Endothelial cell of umbilical vein (primary cell): ENCODE data around the gene ZBTB22. TPM values are rescaled to one million over a fixed set of nuclear protein-coding genes. Genes with fewer than 3 reads are reported as not detected.

Experiments used
- BruUV-seq: library from RNA; stranded (reverse); fragments of 400-500 nt; replicated peaks from 2 replicates; lab custom pipeline; 2021; lab: Mats Ljungman, UMichigan
- CTCF ChIA-PET: fragments of 300-600, 350-600 bp; sonication (Branson Sonifier 250); formaldehyde crosslinking; loops from one replicate; lab custom pipeline; 2021; ENCODE audit warnings: antibody characterized with exemption, inconsistent platforms; lab: Charles Lee
- POLR2A ChIA-PET: fragments of 300-600, 350-600 bp; sonication (Branson Sonifier 250); formaldehyde crosslinking; loops from one replicate; lab custom pipeline; 2021; ENCODE audit warnings: antibody characterized with exemption, inconsistent platforms; lab: Charles Lee
- DNase-seq: peaks from one replicate; pipeline ENCODE4 v3.0.0-alpha.2; 2011; ENCODE audit warnings: low read depth, low spot score
- FAIRE-seq: peaks from 2 replicates; lab custom pipeline; 2011; peaks lifted over from hg19 to GRCh38; lab: Jason Lieb, UNC
- H2AFZ ChIP-seq: 2 replicates; pipeline ENCODE4 v1.6.0; 2012; ENCODE audit warnings: low read depth, low read length, control low read depth, inconsistent platforms
- H3K27ac ChIP-seq: 2 replicates; pipeline ENCODE4 v1.5.1; 2011; ENCODE audit warnings: low read depth, mild to moderate bottlenecking, control low read depth, low read length, moderate library complexity; ENCODE audit not compliant: insufficient read depth
- H3K27me3 ChIP-seq, 2 experiments: 2 replicates each; pipeline versions ENCODE4 v1.6.0 to v1.6.1; 2011; ENCODE audit warnings: low read length in 2 of 2, mixed read lengths in 1 of 2; ENCODE audit not compliant: control insufficient read depth in 2 of 2, insufficient read depth in 2 of 2
- H3K36me3 ChIP-seq, 2 experiments: 2 replicates in 1 of 2; 3 replicates in 1 of 2; pipeline ENCODE4 v1.5.1; 2011; ENCODE audit warnings: low read length in 2 of 2, mild to moderate bottlenecking in 1 of 2, moderate library complexity in 1 of 2; ENCODE audit not compliant: control insufficient read depth in 2 of 2, insufficient read depth in 2 of 2; ENCODE audit errors: extremely low read depth in 1 of 2
- H3K4me1 ChIP-seq: 3 replicates; pipeline ENCODE4 v1.5.1; 2011; ENCODE audit warnings: mild to moderate bottlenecking, low read length; ENCODE audit not compliant: control insufficient read depth, insufficient read depth; ENCODE audit errors: extremely low read depth
- H3K4me2 ChIP-seq: 2 replicates; pipeline ENCODE4 v1.6.1; 2011; ENCODE audit warnings: low read length, control low read depth, mixed read lengths; ENCODE audit not compliant: insufficient read depth
- H3K4me3 ChIP-seq, 3 experiments: fragments of 200-600 bp in 1 of 3; sonication (generic), shearing (Covaris generic) in 1 of 3; replicated peaks in 1 of 3; 2 replicates each; pipeline ENCODE4 v1.5.1; 2011 to 2016; ENCODE audit warnings: control low read depth in 3 of 3, low read length in 3 of 3, mild to moderate bottlenecking in 2 of 3, inconsistent platforms in 1 of 3, low read depth in 1 of 3, moderate library complexity in 1 of 3; ENCODE audit not compliant: insufficient read depth in 1 of 3
- H3K79me2 ChIP-seq: 2 replicates; pipeline ENCODE4 v1.6.0; 2012; ENCODE audit warnings: low read length, inconsistent platforms; ENCODE audit not compliant: control insufficient read depth, insufficient read depth
- H3K9ac ChIP-seq: replicated peaks from 2 replicates; pipeline ENCODE3; 2011; ENCODE audit warnings: low read length, control low read depth; ENCODE audit not compliant: insufficient read depth; ENCODE audit errors: extremely low read depth
- H3K9me1 ChIP-seq: replicated peaks from 3 replicates; pipeline ENCODE4 v1.6.0; 2011; ENCODE audit warnings: mild to moderate bottlenecking, low read length; ENCODE audit not compliant: control insufficient read depth, insufficient read depth; ENCODE audit errors: extremely low read depth
- H3K9me3 ChIP-seq: replicated peaks from 2 replicates; pipeline ENCODE4 v1.5.1; 2012; ENCODE audit warnings: low read length, inconsistent platforms; ENCODE audit not compliant: control insufficient read depth, insufficient read depth
- H4K20me1 ChIP-seq: replicated peaks from 2 replicates; pipeline ENCODE3; 2011; ENCODE audit warnings: mild to moderate bottlenecking, low read length; ENCODE audit not compliant: control insufficient read depth, insufficient read depth; ENCODE audit errors: extremely low read depth
- CTCF ChIP-seq, 2 donors: IDR thresholded peaks; 1 replicate in 1 of 2; 2 replicates in 1 of 2; pipeline ENCODE4 v1.5.1; 2011; ENCODE audit warnings: low read length in 2 of 2, mild to moderate bottlenecking in 2 of 2, moderate library complexity in 2 of 2, control low read depth in 1 of 2, inconsistent platforms in 1 of 2, low read depth in 1 of 2; ENCODE audit not compliant: insufficient read depth in 1 of 2; ENCODE audit errors: extremely low read depth in 1 of 2
- EZH2 ChIP-seq: IDR thresholded peaks from 2 replicates; pipeline ENCODE4 v1.6.1; 2012; ENCODE audit warnings: borderline replicate concordance, low read depth, mild to moderate bottlenecking, moderate library complexity, low read length, inconsistent platforms; ENCODE audit not compliant: severe bottlenecking
- FOS ChIP-seq: IDR thresholded peaks from 2 replicates; pipeline ENCODE4 v1.6.1; 2011; ENCODE audit warnings: mild to moderate bottlenecking, low read length, moderate library complexity, borderline replicate concordance; ENCODE audit not compliant: insufficient read depth
- GATA2 ChIP-seq: IDR thresholded peaks from 2 replicates; pipeline ENCODE4 v1.7.0; 2011; ENCODE audit warnings: low read depth, mild to moderate bottlenecking, moderate library complexity, mixed read lengths, low read length; ENCODE audit not compliant: insufficient read length, insufficient read depth
- POLR2AphosphoS5 ChIP-seq: IDR thresholded peaks from 2 replicates; pipeline ENCODE4 v1.6.1; 2012; ENCODE audit warnings: low read depth, mild to moderate bottlenecking, control low read depth, low read length, moderate library complexity; ENCODE audit not compliant: insufficient read depth
- dilution Hi-C: fragments of 300-500 bp; cut with MboI; formaldehyde crosslinking; loops from one replicate; pipeline ENCODE4 v1.15.0; 2019; ENCODE audit warnings: low sequenced_read_pairs; ENCODE audit not compliant: extremely low pct_ligation_motif_present
- intact Hi-C: fragments of 100-400 bp; cut with micrococcal nuclease; formaldehyde crosslinking; loops from one replicate; pipeline ENCODE4 v1.10.0; 2022
- polyA plus RNA-seq, 4 experiments: library from polyadenylated mRNA; depleted of rRNA in 3 of 4; stranded (reverse) in 3 of 4; unstranded in 1 of 4; fragments of >200 nt; gene quantifications; 2 replicates each; pipeline versions ENCODE4 v1.2.1 to v1.2.3, GENCODE V29; 2011 to 2012; ENCODE audit warnings: missing spikeins in 1 of 4
- total RNA-seq: library from RNA; stranded (reverse); gene quantifications from 2 replicates; pipeline ENCODE4 v1.2.3, GENCODE V29; 2021

Gene ZBTB22
- total and polyA plus RNA-seq, 2 donors (not counting 3 experiments of a cell fraction or from before 2014, with no cell fraction given) = 12.6 to 15.4 TPM

GRCh38 chr6:33319939-33320314, 2.4 kb upstream of the ZBTB22 start:
- Histone ChIP-seq H3K9ac (peak overlapping the region; percentile 4), H3K27me3 (no peaks in the 10 kb centered on the region), H3K9me3 (no peaks in the 10 kb centered on the region), H4K20me1 (no peaks in the 10 kb centered on the region), H3K9me1 (no peaks in the 10 kb centered on the region), H3K4me1 (peaks cover 54% of the 10 kb centered on the region), H3K27ac (peak overlapping the region; percentile 76), H3K36me3 (peaks cover 5 to 22% of the 10 kb centered on the region in 2 experiments), H3K4me3 (no peak overlapping the region), H3K79me2 (peaks cover 37% of the 10 kb centered on the region), H3K4me2 (peak overlapping the region; percentile 15), H2AFZ (no peak overlapping the region)
- no TSS peak for BruUV-seq
- dilution Hi-C loops (no loop called here), intact Hi-C loops (loop anchor here (10.0 kb wide), 1 partner anchor 255 kb away; no protein-coding TSS in a partner anchor)
- TF ChIP-seq FOS (no peak), EZH2 (no peak), CTCF (IDR thresholded peaks at IDR 0.05; ENCODE audit: extremely low read depth in 1 of 2, insufficient read depth in 1 of 2, low read depth in 1 of 2, low read length in 2 of 2) (no peak), POLR2AphosphoS5 (no peak), GATA2 (no peak)
- FAIRE-seq (no peak), DNase-seq (no peak)
- POLR2A ChIA-PET = interaction anchor here (0.6 to 1.0 kb wide), 2 partner anchors 48 to 1102 kb away, joined by 3 read pairs; partner anchors contain the start of genes RPS18 and VPS52
- CTCF ChIA-PET = no interaction called here
